Measurements from ENCODE around the gene EGFL6. TPM values are rescaled to one million over a fixed set of nuclear protein-coding genes. Genes with fewer than 3 reads are reported as not detected.

EGFL6 gene
- total RNA-seq, 1 donor from 2014 or later = not detected

GRCh38 chrX:13547671-13548070 lies 21.7 kb upstream of the EGFL6 start:
- no peak for TF ChIP-seq CTCF (IDR thresholded peaks at IDR 0.05)
- peaks cover 2% of the 10 kb centered on the region for H3K36me3 Mint-ChIP-seq (ENCODE audit: low read depth)
- H3K27ac Mint-ChIP-seq (ENCODE audit: unreplicated experiment) = no peak overlapping the region
- H3K27me3 Mint-ChIP-seq (ENCODE audit: low read depth) = peaks cover 12% of the 10 kb centered on the region
- H3K9me3 Mint-ChIP-seq (ENCODE audit: low read depth) = peaks cover 4% of the 10 kb centered on the region
- no peaks in the 10 kb centered on the region for H3K4me1 Mint-ChIP-seq (ENCODE audit: low read depth)
- no peak for DNase-seq (ENCODE audit: low spot score)
- H3K4me3 Mint-ChIP-seq (ENCODE audit: unreplicated experiment) = no peak overlapping the region

- H3K27me3 Mint-ChIP-seq (ENCODE audit: low read depth) = peaks cover 17% of the 10 kb centered on the region
- H3K4me1 Mint-ChIP-seq (ENCODE audit: low read depth) = no peaks in the 10 kb centered on the region
- peaks cover 2% of the 10 kb centered on the region for H3K36me3 Mint-ChIP-seq (ENCODE audit: low read depth)
- no peak for TF ChIP-seq CTCF (IDR thresholded peaks at IDR 0.05)
- H3K27ac Mint-ChIP-seq (ENCODE audit: unreplicated experiment) = no peak overlapping the region
- H3K9me3 Mint-ChIP-seq (ENCODE audit: low read depth) = peaks cover 11% of the 10 kb centered on the region
- H3K4me3 Mint-ChIP-seq (ENCODE audit: unreplicated experiment) = no peak overlapping the region
- DNase-seq (ENCODE audit: low spot score) = no peak
Measured at GRCh38 chrX:13550346-13550745, 19.1 kb upstream of the EGFL6 start.

- Mint-ChIP-seq H3K4me3 (ENCODE audit: unreplicated experiment) (no peak overlapping the region), H3K27ac (ENCODE audit: unreplicated experiment) (no peak overlapping the region), H3K27me3 (ENCODE audit: low read depth) (peaks cover 16% of the 10 kb centered on the region), H3K4me1 (ENCODE audit: low read depth) (no peaks in the 10 kb centered on the region), H3K36me3 (ENCODE audit: low read depth) (peaks cover 2% of the 10 kb centered on the region), H3K9me3 (ENCODE audit: low read depth) (peaks cover 11% of the 10 kb centered on the region)
- TF ChIP-seq CTCF (IDR thresholded peaks at IDR 0.05) = no peak
- no peak for DNase-seq (ENCODE audit: low spot score)
Measured at GRCh38 chrX:13551610-13552009, 17.8 kb upstream of the EGFL6 start.

GRCh38 chrX:13552892-13553291 lies 16.5 kb upstream of the EGFL6 start:
- peaks cover 16% of the 10 kb centered on the region for H3K27me3 Mint-ChIP-seq (ENCODE audit: low read depth)
- no peak overlapping the region for H3K27ac Mint-ChIP-seq (ENCODE audit: unreplicated experiment)
- H3K4me3 Mint-ChIP-seq (ENCODE audit: unreplicated experiment) = no peak overlapping the region
- TF ChIP-seq CTCF (IDR thresholded peaks at IDR 0.05) = no peak
- DNase-seq (ENCODE audit: low spot score) = no peak
- peaks cover 11% of the 10 kb centered on the region for H3K9me3 Mint-ChIP-seq (ENCODE audit: low read depth)
- peaks cover 2% of the 10 kb centered on the region for H3K36me3 Mint-ChIP-seq (ENCODE audit: low read depth)
- no peaks in the 10 kb centered on the region for H3K4me1 Mint-ChIP-seq (ENCODE audit: low read depth)

GRCh38 chrX:13565511-13565910 lies 3.9 kb upstream of the EGFL6 start:
- DNase-seq (ENCODE audit: low spot score) = no peak
- H3K36me3 Mint-ChIP-seq (ENCODE audit: low read depth) = no peaks in the 10 kb centered on the region
- no peak for TF ChIP-seq CTCF (IDR thresholded peaks at IDR 0.05)
- H3K27ac Mint-ChIP-seq (ENCODE audit: unreplicated experiment) = no peak overlapping the region
- H3K4me1 Mint-ChIP-seq (ENCODE audit: low read depth) = peaks cover 6% of the 10 kb centered on the region
- H3K9me3 Mint-ChIP-seq (ENCODE audit: low read depth) = peaks cover 7% of the 10 kb centered on the region
- peaks cover 35% of the 10 kb centered on the region for H3K27me3 Mint-ChIP-seq (ENCODE audit: low read depth)
- H3K4me3 Mint-ChIP-seq (ENCODE audit: unreplicated experiment) = no peak overlapping the region
